Measurements from ENCODE around the gene KBTBD12.
"Not testable (repeated sequence)": the region's sequence is repeated elsewhere in the genome, so short reads cannot be mapped to it uniquely, and the experiment has no call there.

The KBTBD12 gene

DNA sequence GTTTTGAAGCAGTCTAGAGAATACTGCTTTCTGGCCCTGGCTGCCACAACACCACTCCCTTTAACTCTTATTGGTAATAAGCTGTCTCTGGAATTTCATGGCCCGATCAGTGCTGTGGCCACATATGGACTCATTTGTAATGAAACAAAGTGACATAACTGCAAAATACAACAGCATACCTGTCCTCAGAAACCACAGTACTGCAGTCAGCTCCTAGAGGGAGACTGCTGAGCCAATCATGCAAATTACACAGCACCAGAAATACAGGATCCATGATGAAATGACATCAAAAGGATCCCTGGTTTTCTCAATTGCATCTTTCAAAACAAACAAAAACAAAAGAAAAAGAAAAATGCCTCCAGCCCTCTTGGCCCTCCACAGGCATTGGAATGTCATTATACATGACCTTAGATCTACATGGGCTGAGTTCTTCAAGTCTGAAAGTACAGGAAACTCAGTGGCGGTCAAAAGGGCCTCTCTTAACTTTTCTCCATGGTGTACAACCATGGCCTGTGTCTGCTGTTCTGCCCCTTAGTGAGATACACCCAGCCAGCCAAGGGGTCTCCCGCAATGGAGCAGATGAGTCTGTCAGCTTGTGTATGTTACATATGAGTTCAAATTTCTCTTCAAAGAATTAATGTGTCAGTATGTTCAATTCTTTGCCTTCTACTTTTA is 24.9 kb upstream of the KBTBD12 start:
- DNase-seq (ENCODE audit: low read depth), result no peak
- TF ChIP-seq, protein P1, sequence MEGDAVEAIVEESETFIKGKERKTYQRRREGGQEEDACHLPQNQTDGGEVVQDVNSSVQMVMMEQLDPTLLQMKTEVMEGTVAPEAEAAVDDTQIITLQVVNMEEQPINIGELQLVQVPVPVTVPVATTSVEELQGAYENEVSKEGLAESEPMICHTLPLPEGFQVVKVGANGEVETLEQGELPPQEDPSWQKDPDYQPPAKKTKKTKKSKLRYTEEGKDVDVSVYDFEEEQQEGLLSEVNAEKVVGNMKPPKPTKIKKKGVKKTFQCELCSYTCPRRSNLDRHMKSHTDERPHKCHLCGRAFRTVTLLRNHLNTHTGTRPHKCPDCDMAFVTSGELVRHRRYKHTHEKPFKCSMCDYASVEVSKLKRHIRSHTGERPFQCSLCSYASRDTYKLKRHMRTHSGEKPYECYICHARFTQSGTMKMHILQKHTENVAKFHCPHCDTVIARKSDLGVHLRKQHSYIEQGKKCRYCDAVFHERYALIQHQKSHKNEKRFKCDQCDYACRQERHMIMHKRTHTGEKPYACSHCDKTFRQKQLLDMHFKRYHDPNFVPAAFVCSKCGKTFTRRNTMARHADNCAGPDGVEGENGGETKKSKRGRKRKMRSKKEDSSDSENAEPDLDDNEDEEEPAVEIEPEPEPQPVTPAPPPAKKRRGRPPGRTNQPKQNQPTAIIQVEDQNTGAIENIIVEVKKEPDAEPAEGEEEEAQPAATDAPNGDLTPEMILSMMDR (IDR thresholded peaks at IDR 0.05; ENCODE audit: low read depth, low read length, missing control alignments), result no peak
- no peak overlapping the region for H3K4me3 ChIP-seq (ENCODE audit: low read depth, low read length)

DNA sequence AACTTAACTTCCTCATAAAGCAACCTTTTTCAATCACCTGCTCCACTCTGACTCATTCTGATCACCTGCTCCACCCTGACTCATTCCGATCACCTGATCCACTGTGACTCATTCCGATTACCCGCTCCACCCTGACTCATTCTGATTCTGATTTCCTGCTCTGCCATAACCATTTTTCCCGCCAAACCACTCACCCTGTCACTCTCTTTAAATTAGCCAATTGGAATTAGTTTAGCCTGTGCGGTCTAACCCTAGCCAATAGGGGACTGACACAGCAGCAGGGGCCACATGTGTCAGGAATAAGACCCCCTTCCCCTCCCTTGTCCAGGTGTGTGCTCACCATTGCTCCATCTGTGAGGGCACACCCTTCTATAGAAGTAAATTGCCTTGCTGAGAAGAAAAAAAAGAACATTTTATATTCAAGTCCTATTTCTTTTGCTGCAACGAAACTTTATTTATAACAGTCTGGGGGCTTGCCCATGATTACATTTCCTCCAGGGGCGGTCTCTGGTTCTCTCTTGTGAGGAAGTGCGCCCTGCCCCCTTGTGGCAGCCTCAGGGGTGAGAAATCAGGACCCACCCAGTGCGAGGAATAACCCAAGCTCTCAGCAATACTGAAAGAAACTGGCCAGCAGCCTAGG is 24.3 kb upstream of the KBTBD12 start:
- peak; percentile 76 for DNase-seq (ENCODE audit: low read depth)

DNA sequence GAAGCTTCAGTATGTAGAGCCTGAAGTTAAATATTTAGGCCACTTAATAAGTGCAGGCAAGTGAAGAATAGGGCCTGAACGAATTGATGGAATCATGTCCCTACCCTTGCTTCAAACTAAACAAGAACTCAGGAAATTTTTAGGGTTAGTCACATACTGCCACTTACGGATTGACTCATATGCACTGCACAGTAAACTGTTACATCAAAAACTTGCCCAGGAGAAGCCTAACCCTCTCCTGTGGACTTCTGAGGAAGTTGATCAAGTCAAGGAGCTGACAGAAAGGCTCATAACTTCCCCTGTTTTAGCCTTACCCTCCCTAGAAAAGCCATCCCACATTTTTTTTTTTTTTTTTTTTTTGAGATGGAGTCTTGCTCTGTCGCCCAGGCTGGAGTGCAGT is 20.6 kb upstream of the KBTBD12 start:
- no peak overlapping the region for H3K4me3 ChIP-seq (ENCODE audit: low read depth, low read length)
- no peak for DNase-seq (ENCODE audit: low read depth)
- TF ChIP-seq, protein P1 (IDR thresholded peaks at IDR 0.05; ENCODE audit: low read depth, low read length, missing control alignments), result no peak

More for the DNA sequence above, 24.3 kb upstream of the KBTBD12 start:
- TF ChIP-seq, protein P1 (IDR thresholded peaks at IDR 0.05; ENCODE audit: low read depth, low read length, missing control alignments), result peak; percentile 9
- H3K4me3 ChIP-seq (ENCODE audit: low read depth, low read length), result not testable (repeated sequence)

DNA sequence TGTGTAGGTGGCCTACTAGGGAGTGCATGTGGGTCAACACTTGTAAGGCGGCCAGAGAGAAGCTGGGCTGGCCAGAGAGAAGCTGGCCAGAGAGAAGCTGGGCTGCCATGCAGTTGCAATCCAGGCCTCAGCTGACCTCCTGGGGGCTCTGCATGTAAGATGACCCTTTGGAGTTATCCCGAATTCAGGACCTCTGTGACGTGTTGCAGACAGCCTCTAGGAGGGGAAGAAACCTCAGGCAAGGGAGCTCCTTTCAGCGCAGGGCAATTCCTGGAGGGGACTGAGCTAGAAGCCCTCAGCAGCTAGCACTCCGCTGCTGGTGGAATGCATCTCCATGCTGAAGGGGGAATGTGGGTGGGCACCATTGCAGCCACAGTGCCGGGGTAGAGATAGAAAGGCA is 15.8 kb upstream of the KBTBD12 start:
- no peak for DNase-seq (ENCODE audit: low read depth)
- no peak overlapping the region for H3K4me3 ChIP-seq (ENCODE audit: low read depth, low read length)
- TF ChIP-seq, protein P1 (IDR thresholded peaks at IDR 0.05; ENCODE audit: low read depth, low read length, missing control alignments), result no peak

DNA sequence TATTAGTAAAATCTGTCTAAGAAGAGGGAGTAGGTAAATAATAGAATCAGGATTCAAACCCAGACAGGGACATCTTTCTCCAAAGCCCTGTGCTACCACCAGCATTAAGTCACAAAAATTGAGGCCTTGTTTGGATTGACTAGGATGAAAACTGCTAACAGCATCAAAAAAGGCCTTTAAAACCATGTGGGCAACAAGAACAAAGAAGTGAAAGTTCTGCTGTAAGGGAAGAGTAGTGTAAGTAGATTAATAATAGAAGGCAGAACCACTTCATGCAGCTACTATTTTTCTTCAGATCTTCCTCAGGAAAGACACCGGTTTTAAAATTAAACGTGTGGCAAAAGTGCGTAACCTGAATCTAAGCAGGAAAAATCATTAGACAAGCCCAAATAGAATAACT is 15.3 kb upstream of the KBTBD12 start:
- no peak for DNase-seq (ENCODE audit: low read depth)
- TF ChIP-seq, protein P1 (IDR thresholded peaks at IDR 0.05; ENCODE audit: low read depth, low read length, missing control alignments), result no peak

DNA sequence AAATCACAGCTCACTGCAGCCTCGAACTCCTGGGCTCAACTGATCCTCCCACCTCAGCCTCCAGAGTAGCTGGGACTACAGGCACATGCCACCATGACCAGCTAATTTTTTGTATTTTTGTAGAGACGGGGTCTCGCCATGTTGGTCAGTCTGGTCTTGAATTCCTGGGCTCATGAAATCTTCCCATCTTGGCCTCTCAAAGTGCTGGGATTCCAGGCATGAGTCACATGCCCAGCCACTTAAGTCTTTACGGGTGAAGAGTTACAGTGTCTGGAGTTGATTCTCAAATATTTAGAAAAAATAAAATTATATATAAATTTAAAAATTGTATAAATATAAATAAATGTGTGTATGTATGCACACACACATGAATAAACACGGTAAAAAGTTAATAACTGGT is 14.5 kb upstream of the KBTBD12 start:
- no peak for DNase-seq (ENCODE audit: low read depth)
- TF ChIP-seq, protein P1 (IDR thresholded peaks at IDR 0.05; ENCODE audit: low read depth, low read length, missing control alignments), result no peak

More for the DNA sequence above, 15.3 kb upstream of the KBTBD12 start:
- H3K4me3 ChIP-seq (ENCODE audit: low read depth, low read length), result no peak overlapping the region

DNA sequence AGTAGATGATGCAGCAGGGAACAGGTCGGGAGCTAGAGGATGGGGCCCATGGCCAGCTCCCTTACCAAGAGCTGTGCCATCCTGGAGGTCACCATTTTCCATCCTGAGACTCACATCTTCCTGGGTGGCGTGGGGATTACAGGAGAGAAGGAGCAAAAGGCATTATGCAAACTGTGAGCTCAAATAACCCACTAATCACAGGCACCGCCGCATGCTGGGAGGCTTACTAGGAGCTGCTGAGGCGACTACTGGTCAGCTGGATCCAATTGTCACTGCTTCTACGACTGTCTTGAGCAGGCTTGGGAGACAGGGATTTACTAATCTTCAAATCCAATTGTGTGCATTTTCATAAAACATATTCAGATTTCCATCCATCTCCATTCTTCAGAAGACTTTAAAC is 12.5 kb upstream of the KBTBD12 start:
- no peak for DNase-seq (ENCODE audit: low read depth)
- TF ChIP-seq, protein P1 (IDR thresholded peaks at IDR 0.05; ENCODE audit: low read depth, low read length, missing control alignments), result no peak
- no peak overlapping the region for H3K4me3 ChIP-seq (ENCODE audit: low read depth, low read length)

More for the DNA sequence above, 14.5 kb upstream of the KBTBD12 start:
- H3K4me3 ChIP-seq (ENCODE audit: low read depth, low read length), result no peak overlapping the region

Measured in GM12864 (cell line).